NCI-H1048 (cell line): Measurements from ENCODE around the gene SCFD2.

Source experiments
- DNase-seq: peaks from one replicate; lab custom pipeline; 2025; lab: John Stamatoyannopoulos, UW

The SCFD2 gene

GRCh38 chr4:52952540-52952939 lies 413.3 kb downstream of the SCFD2 start:
- no peak for DNase-seq

- no peak for DNase-seq
Measured at GRCh38 chr4:52951016-52951415, 414.8 kb downstream of the SCFD2 start.

GRCh38 chr4:52950226-52950625 lies 415.6 kb downstream of the SCFD2 start:
- no peak for DNase-seq

GRCh38 chr4:52949336-52949735 lies 416.5 kb downstream of the SCFD2 start:
- DNase-seq: no peak

- no peak for DNase-seq
Measured at GRCh38 chr4:52948057-52948423, 417.8 kb downstream of the SCFD2 start.

- no peak for DNase-seq
Measured at GRCh38 chr4:52947401-52948056, 418.3 kb downstream of the SCFD2 start.

GRCh38 chr4:52946855-52947254 lies 419.0 kb downstream of the SCFD2 start:
- no peak for DNase-seq

- DNase-seq: no peak
Measured at GRCh38 chr4:52945982-52946381, 419.9 kb downstream of the SCFD2 start.

GRCh38 chr4:52945326-52945898 lies 420.4 kb downstream of the SCFD2 start:
- no peak for DNase-seq

GRCh38 chr4:52943677-52944076 lies 422.2 kb downstream of the SCFD2 start:
- no peak for DNase-seq

- DNase-seq: no peak
Measured at GRCh38 chr4:52942936-52943335, 422.9 kb downstream of the SCFD2 start.

- DNase-seq: no peak
Measured at GRCh38 chr4:52941450-52941849, 424.4 kb downstream of the SCFD2 start.

- no peak for DNase-seq
Measured at GRCh38 chr4:52939739-52940138, 426.1 kb downstream of the SCFD2 start.

- DNase-seq: no peak
Measured at GRCh38 chr4:52939325-52939724, 426.5 kb downstream of the SCFD2 start.

GRCh38 chr4:52937829-52938228 lies 428.0 kb downstream of the SCFD2 start:
- no peak for DNase-seq

- DNase-seq: no peak
Measured at GRCh38 chr4:52936729-52937128, 429.1 kb downstream of the SCFD2 start.

GRCh38 chr4:52935317-52935716 lies 430.5 kb downstream of the SCFD2 start:
- no peak for DNase-seq

- DNase-seq: no peak
Measured at GRCh38 chr4:52933738-52934137, 432.1 kb downstream of the SCFD2 start.

GRCh38 chr4:52932591-52933470 lies 433.0 kb downstream of the SCFD2 start:
- no peak for DNase-seq

GRCh38 chr4:52931243-52931642 lies 434.6 kb downstream of the SCFD2 start:
- no peak for DNase-seq

GRCh38 chr4:52926196-52926974 lies 439.5 kb downstream of the SCFD2 start:
- no peak for DNase-seq

- no peak for DNase-seq
Measured at GRCh38 chr4:52925531-52925968, 440.3 kb downstream of the SCFD2 start.
